MM.1S (cell line): ENCODE results near the gene RAB35.
A peak's percentile ranks its signal among the peaks of the same experiment; 100 is the strongest.

Source experiments
- DNase-seq: peaks from one replicate; pipeline ENCODE4 v3.0.0-alpha.2; 2015
- H2AFZ ChIP-seq: fragments of 300-600 bp; sonication (generic); 2 replicates; pipeline ENCODE4 v1.6.0; 2016; ENCODE audit warnings: antibody characterized with exemption, low read length
- H3F3A ChIP-seq: fragments of 300-600 bp; sonication (generic); 2 replicates; pipeline ENCODE4 v1.6.1; 2016; ENCODE audit warnings: mild to moderate bottlenecking, antibody characterized with exemption, low read length, moderate library complexity, mixed read lengths; ENCODE audit not compliant: insufficient read depth
- H3K27ac ChIP-seq: fragments of 300-600 bp; sonication (generic); 2 replicates; pipeline ENCODE4 v1.5.1; 2016; ENCODE audit warnings: mild to moderate bottlenecking, low read length
- H3K27me3 ChIP-seq: fragments of 300-600 bp; sonication (generic); replicated peaks from 2 replicates; pipeline ENCODE4 v1.6.0; 2016; ENCODE audit warnings: low read length; ENCODE audit not compliant: insufficient read depth
- H3K36me3 ChIP-seq: fragments of 300-600 bp; sonication (generic); replicated peaks from 2 replicates; pipeline ENCODE4 v1.6.1; 2016; ENCODE audit warnings: mild to moderate bottlenecking, low read length, mixed read lengths; ENCODE audit not compliant: insufficient read depth
- H3K4me1 ChIP-seq: fragments of 300-600 bp; sonication (generic); 2 replicates; pipeline ENCODE4 v1.6.1; 2016; ENCODE audit warnings: low read length, mixed read lengths
- H3K4me2 ChIP-seq: fragments of 300-600 bp; sonication (generic); 2 replicates; pipeline ENCODE4 v1.6.0; 2016; ENCODE audit warnings: low read depth, low read length
- H3K4me3 ChIP-seq: fragments of 300-600 bp; sonication (generic); 2 replicates; pipeline ENCODE4 v1.5.1; 2016; ENCODE audit warnings: low read length, mixed read lengths
- H3K79me2 ChIP-seq: fragments of 300-600 bp; sonication (generic); 2 replicates; pipeline ENCODE4 v1.6.1; 2016; ENCODE audit warnings: mixed run types, low read length, mixed read lengths
- H3K9ac ChIP-seq: fragments of 300-600 bp; sonication (generic); 2 replicates; pipeline ENCODE4 v1.6.1; 2016; ENCODE audit warnings: low read length, mixed read lengths
- H3K9me2 ChIP-seq: fragments of 300-600 bp; sonication (generic); replicated peaks from 2 replicates; pipeline ENCODE4 v1.6.1; 2016; ENCODE audit warnings: mild to moderate bottlenecking, low read length, mixed read lengths; ENCODE audit not compliant: insufficient read depth
- H3K9me3 ChIP-seq: fragments of 300-600 bp; sonication (generic); replicated peaks from 2 replicates; pipeline ENCODE4 v1.6.1; 2016; ENCODE audit warnings: mild to moderate bottlenecking, low read length, mixed read lengths; ENCODE audit not compliant: insufficient read depth
- H4K20me1 ChIP-seq: fragments of 300-600 bp; sonication (generic); 2 replicates; pipeline ENCODE4 v1.6.1; 2016; ENCODE audit warnings: mild to moderate bottlenecking, low read length, moderate library complexity, mixed read lengths; ENCODE audit not compliant: insufficient read depth
- CTCF ChIP-seq: fragments of 300-600 bp; sonication (generic); IDR thresholded peaks from 2 replicates; pipeline ENCODE4 v1.5.1; 2016; ENCODE audit warnings: antibody characterized with exemption, low read length, mixed read lengths
- EZH2 ChIP-seq: fragments of 300-600 bp; sonication (generic); optimal IDR thresholded peaks from 2 replicates; pipeline ENCODE3; 2017; ENCODE audit warnings: low read depth, mild to moderate bottlenecking, antibody characterized with exemption, low read length, mixed read lengths
- EZH2phosphoT487 ChIP-seq: fragments of 300-600 bp; sonication (generic); IDR thresholded peaks from 2 replicates; pipeline ENCODE4 v1.6.1; 2018; ENCODE audit warnings: antibody characterized with exemption, low read length

Gene RAB35

GRCh38 chr12:120132863-120133385 is 16.4 kb upstream of the RAB35 start:
- Histone ChIP-seq H3K9ac (no peak overlapping the region), H3K36me3 (no peaks in the 10 kb centered on the region), H3F3A (peaks cover 23% of the 10 kb centered on the region), H3K4me3 (no peak overlapping the region), H3K4me1 (peaks cover 34% of the 10 kb centered on the region), H3K79me2 (peaks cover 9% of the 10 kb centered on the region; the same call in 1 of the 2 replicates), H3K9me3 (no peaks in the 10 kb centered on the region), H2AFZ (no peak overlapping the region), H3K27me3 (no peaks in the 10 kb centered on the region), H4K20me1 (no peaks in the 10 kb centered on the region; the same call in 1 of the 2 replicates), H3K9me2 (no peaks in the 10 kb centered on the region), H3K4me2 (peak overlapping the region; percentile 56; the same call in 1 of the 2 replicates), H3K27ac (peak overlapping the region; percentile 74)
- peak; percentile 75 for DNase-seq
- TF ChIP-seq EZH2phosphoT487 (no peak), CTCF (no peak), EZH2 (no peak)

- TF ChIP-seq EZH2 (no peak), CTCF (no peak), EZH2phosphoT487 (no peak)
- DNase-seq: no peak
- H3K79me2 ChIP-seq: peaks cover 9% of the 10 kb centered on the region; the same call in 1 of the 2 replicates
- peak overlapping the region; percentile 74; the same call in 1 of the 2 replicates for H3K27ac ChIP-seq
- H3K36me3 ChIP-seq: no peaks in the 10 kb centered on the region
- H3K4me2 ChIP-seq: peak overlapping the region; percentile 56
- no peaks in the 10 kb centered on the region for H3K9me3 ChIP-seq
- H3K9ac ChIP-seq: no peak overlapping the region; the same call in 1 of the 2 replicates
- H4K20me1 ChIP-seq: no peaks in the 10 kb centered on the region; the same call in 1 of the 2 replicates
- no peaks in the 10 kb centered on the region for H3K27me3 ChIP-seq
- no peak overlapping the region for H2AFZ ChIP-seq
- no peak overlapping the region for H3K4me3 ChIP-seq
- H3K9me2 ChIP-seq: no peaks in the 10 kb centered on the region
- H3F3A ChIP-seq: peaks cover 23% of the 10 kb centered on the region
- H3K4me1 ChIP-seq: peaks cover 34% of the 10 kb centered on the region
Measured at GRCh38 chr12:120132054-120132836, 15.7 kb upstream of the RAB35 start.

GRCh38 chr12:120131116-120131515 is 14.6 kb upstream of the RAB35 start:
- H4K20me1 ChIP-seq: no peaks in the 10 kb centered on the region; the same call in 1 of the 2 replicates
- H3K36me3 ChIP-seq: no peaks in the 10 kb centered on the region

More at GRCh38 chr12:120131116-120131515, 14.6 kb upstream of the RAB35 start:
- Histone ChIP-seq H3F3A (peaks cover 23% of the 10 kb centered on the region), H3K4me1 (peaks cover 34% of the 10 kb centered on the region), H3K9me3 (no peaks in the 10 kb centered on the region), H3K4me2 (no peak overlapping the region), H3K4me3 (no peak overlapping the region), H3K27ac (no peak overlapping the region), H3K79me2 (peaks cover 9% of the 10 kb centered on the region; the same call in 1 of the 2 replicates), H3K9ac (no peak overlapping the region), H3K9me2 (no peaks in the 10 kb centered on the region), H2AFZ (no peak overlapping the region), H3K27me3 (no peaks in the 10 kb centered on the region)
- no peak for TF ChIP-seq EZH2
- no peak for TF ChIP-seq CTCF
- no peak for TF ChIP-seq EZH2phosphoT487
- no peak for DNase-seq
